Right lung (tissue), 5 donors: ENCODE measurements around the gene SLC35F3. TPM values are rescaled to one million over a fixed set of nuclear protein-coding genes. Genes with fewer than 3 reads are reported as not detected.

Source experiments
- DNase-seq, 2 donors: peaks; one replicate each; pipeline ENCODE4 v3.0.0-alpha.2; 2013
- polyA plus RNA-seq, 5 donors: library from polyadenylated mRNA; unstranded; fragments of 120-200 nt; gene quantifications; one replicate each; pipeline versions ENCODE4 v1.2.1 to v1.2.3, GENCODE V29; 2013; ENCODE audit warnings: inconsistent platforms in 1 of 5, low replicate concordance in 1 of 5; ENCODE audit not compliant: insufficient read length in 5 of 5, insufficient read depth in 1 of 5

Gene SLC35F3
- polyA plus RNA-seq, 5 donors: 0.97 to 1.9 (median 1.8) TPM

- no peak for DNase-seq
These were observed 68.1 kb downstream of the SLC35F3 start for GRCh38 chr1:233972563-233972950.

- no peak for DNase-seq
These were observed 68.6 kb downstream of the SLC35F3 start for GRCh38 chr1:233972951-233973635.

- no peak for DNase-seq
These were observed 71.0 kb downstream of the SLC35F3 start for GRCh38 chr1:233975486-233975885.

GRCh38 chr1:233981042-233981675, 76.7 kb downstream of the SLC35F3 start:
- DNase-seq: no peak

GRCh38 chr1:233982827-233983518, 78.5 kb downstream of the SLC35F3 start:
- DNase-seq: no peak

GRCh38 chr1:233983811-233984210, 79.3 kb downstream of the SLC35F3 start:
- DNase-seq: no peak

GRCh38 chr1:233988963-233989696, 84.7 kb downstream of the SLC35F3 start:
- DNase-seq: no peak

- no peak for DNase-seq
These were observed 86.0 kb downstream of the SLC35F3 start for GRCh38 chr1:233990486-233990885.

GRCh38 chr1:233993651-233994050, 89.2 kb downstream of the SLC35F3 start:
- DNase-seq: no peak

GRCh38 chr1:233994112-233994511, 89.6 kb downstream of the SLC35F3 start:
- no peak for DNase-seq

- no peak for DNase-seq
These were observed 94.0 kb downstream of the SLC35F3 start for GRCh38 chr1:233998456-233998855.

GRCh38 chr1:233998891-233999290, 94.4 kb downstream of the SLC35F3 start:
- no peak for DNase-seq

GRCh38 chr1:234000557-234001041, 96.1 kb downstream of the SLC35F3 start:
- DNase-seq: no peak

- DNase-seq: no peak
These were observed 97.3 kb downstream of the SLC35F3 start for GRCh38 chr1:234001817-234002216.

- no peak for DNase-seq
These were observed 100.1 kb downstream of the SLC35F3 start for GRCh38 chr1:234004591-234004990.

GRCh38 chr1:234007684-234008083, 103.2 kb downstream of the SLC35F3 start:
- DNase-seq: no peak

- DNase-seq: no peak
These were observed 104.1 kb downstream of the SLC35F3 start for GRCh38 chr1:234008591-234008990.

- no peak for DNase-seq
These were observed 105.2 kb downstream of the SLC35F3 start for GRCh38 chr1:234009668-234010067.

- DNase-seq: no peak
These were observed 109.7 kb downstream of the SLC35F3 start for GRCh38 chr1:234014208-234014607.

GRCh38 chr1:234018816-234019215, 114.3 kb downstream of the SLC35F3 start:
- DNase-seq: no peak

- no peak for DNase-seq
These were observed 114.9 kb downstream of the SLC35F3 start for GRCh38 chr1:234019387-234019786.

GRCh38 chr1:234022302-234022701, 117.8 kb downstream of the SLC35F3 start:
- no peak for DNase-seq
